ENCODE data around the gene F2RL1.
"Not testable (repeated sequence)": the region's sequence is repeated elsewhere in the genome, so short reads cannot be mapped to it uniquely, and the experiment has no call there.

Gene F2RL1

GRCh38 chr5:76849419-76850291 is 30.8 kb downstream of the F2RL1 start, which contains the start of gene S100Z:
Gene S100Z (plus strand): TSS chr5:76850014. CDS start chr5:76875360, 25,346 bp downstream.
- DNase-seq (ENCODE audit: low read depth in 2 of 3, low spot score in 2 of 3) = no peak

- no peak for DNase-seq (ENCODE audit: low read depth in 2 of 3, low spot score in 2 of 3)
These were observed 31.8 kb downstream of the F2RL1 start for GRCh38 chr5:76850543-76851145.

GRCh38 chr5:76851728-76852369 is 33.0 kb downstream of the F2RL1 start:
- DNase-seq (ENCODE audit: low read depth in 2 of 3, low spot score in 2 of 3) = no peak

- DNase-seq (ENCODE audit: low read depth in 2 of 3, low spot score in 2 of 3) = no peak
These were observed 33.9 kb downstream of the F2RL1 start for GRCh38 chr5:76852772-76853171.

- not testable (repeated sequence) for DNase-seq (ENCODE audit: low read depth in 2 of 3, low spot score in 2 of 3)
These were observed 34.9 kb downstream of the F2RL1 start for GRCh38 chr5:76853741-76854140.

- no peak for DNase-seq (ENCODE audit: low read depth in 2 of 3, low spot score in 2 of 3)
These were observed 35.8 kb downstream of the F2RL1 start for GRCh38 chr5:76854644-76855043.

- DNase-seq (ENCODE audit: low read depth in 2 of 3, low spot score in 2 of 3) = not testable (repeated sequence)
These were observed 36.7 kb downstream of the F2RL1 start for GRCh38 chr5:76855501-76855900.

- DNase-seq (ENCODE audit: low read depth in 2 of 3, low spot score in 2 of 3) = no peak
These were observed 37.1 kb downstream of the F2RL1 start for GRCh38 chr5:76855961-76856360.

- DNase-seq (ENCODE audit: low read depth in 2 of 3, low spot score in 2 of 3) = not testable (repeated sequence)
These were observed 38.0 kb downstream of the F2RL1 start for GRCh38 chr5:76856800-76857199.

- no peak for DNase-seq (ENCODE audit: low read depth in 2 of 3, low spot score in 2 of 3)
These were observed 40.9 kb downstream of the F2RL1 start for GRCh38 chr5:76859591-76860247.

GRCh38 chr5:76861612-76862011 is 42.8 kb downstream of the F2RL1 start:
- no peak for DNase-seq (ENCODE audit: low read depth in 2 of 3, low spot score in 2 of 3)

- no peak for DNase-seq (ENCODE audit: low read depth in 2 of 3, low spot score in 2 of 3)
These were observed 44.2 kb downstream of the F2RL1 start for GRCh38 chr5:76863001-76863400.

GRCh38 chr5:76866503-76866902 is 47.7 kb downstream of the F2RL1 start:
- DNase-seq (ENCODE audit: low read depth in 2 of 3, low spot score in 2 of 3) = no peak

GRCh38 chr5:76867038-76867437 is 48.2 kb downstream of the F2RL1 start:
- no peak for DNase-seq (ENCODE audit: low read depth in 2 of 3, low spot score in 2 of 3)

- peak in 2 of 3 experiments; percentile 13 to 19 for DNase-seq (ENCODE audit: low read depth in 2 of 3, low spot score in 2 of 3)
These were observed 49.2 kb downstream of the F2RL1 start for GRCh38 chr5:76867827-76868693.

GRCh38 chr5:76870046-76870445 is 51.2 kb downstream of the F2RL1 start:
- DNase-seq (ENCODE audit: low read depth in 2 of 3, low spot score in 2 of 3) = no peak

GRCh38 chr5:76874088-76874581 is 55.3 kb downstream of the F2RL1 start:
- DNase-seq (ENCODE audit: low read depth in 2 of 3, low spot score in 2 of 3) = no peak

Data from activated CD8-positive, alpha-beta memory T cell treated with anti-CD3 and anti-CD28 coated beads for 48 hours (primary cell).